Osteoblast (primary cell): ENCODE results near the gene ZCCHC24. TPM values are rescaled to one million over a fixed set of nuclear protein-coding genes. Genes with fewer than 3 reads are reported as not detected.

Source experiments
- DNase-seq: peaks from one replicate; pipeline ENCODE4 v3.0.0; 2011; ENCODE audit warnings: low spot score, mixed read lengths; ENCODE audit not compliant: insufficient read length; ENCODE audit errors: missing footprints
- H2AFZ ChIP-seq: 2 replicates; pipeline ENCODE4 v1.6.0; 2011; ENCODE audit warnings: mild to moderate bottlenecking, low read length
- H3K27ac ChIP-seq: 2 replicates; pipeline ENCODE4 v1.5.1; 2011; ENCODE audit warnings: mild to moderate bottlenecking, low read depth, low read length, moderate library complexity
- H3K27me3 ChIP-seq: 2 replicates; pipeline ENCODE4 v1.6.0; 2012; ENCODE audit warnings: mild to moderate bottlenecking, control low read depth, inconsistent platforms, low read length, moderate library complexity; ENCODE audit not compliant: insufficient read depth
- H3K36me3 ChIP-seq: 2 replicates; pipeline ENCODE4 v1.5.1; 2011; ENCODE audit warnings: mild to moderate bottlenecking, low read length, control low read depth, moderate library complexity; ENCODE audit not compliant: insufficient read depth
- H3K4me1 ChIP-seq: 2 replicates; pipeline ENCODE4 v1.5.1; 2011; ENCODE audit warnings: mild to moderate bottlenecking, low read length, control low read depth, moderate library complexity; ENCODE audit not compliant: insufficient read depth
- H3K4me2 ChIP-seq: 2 replicates; pipeline ENCODE4 v1.6.0; 2011; ENCODE audit warnings: mild to moderate bottlenecking, low read length; ENCODE audit not compliant: insufficient read depth
- H3K4me3 ChIP-seq: fragments of 200-600 bp; sonication (generic); 3 replicates; pipeline ENCODE4 v1.5.1; 2012; ENCODE audit warnings: mild to moderate bottlenecking, low read length, inconsistent platforms; ENCODE audit not compliant: insufficient read depth
- H3K79me2 ChIP-seq: 2 replicates; pipeline ENCODE4 v1.6.0; 2012; ENCODE audit warnings: mild to moderate bottlenecking, low read length, control low read depth, inconsistent platforms; ENCODE audit not compliant: insufficient read depth
- H3K9me3 ChIP-seq: 2 replicates; pipeline ENCODE4 v1.5.1; 2011; ENCODE audit warnings: low read depth, low read length, control low read depth
- H4K20me1 ChIP-seq: 2 replicates; pipeline ENCODE4 v1.6.0; 2012; ENCODE audit warnings: mild to moderate bottlenecking, low read length, control low read depth; ENCODE audit not compliant: insufficient read depth
- total RNA-seq: library from RNA; depleted of rRNA; stranded (reverse); fragments of >200 nt; gene quantifications from 2 replicates; pipeline ENCODE4 v1.2.3, GENCODE V29; 2012
- TF ChIP-seq, protein P1 (sequence below): IDR thresholded peaks from 2 replicates; pipeline ENCODE4 v1.5.1; 2011; ENCODE audit warnings: mild to moderate bottlenecking, low read depth, low read length, moderate library complexity; ENCODE audit errors: extremely low read depth

Gene ZCCHC24
- total RNA-seq, 1 donor: 48.5 TPM

DNA sequence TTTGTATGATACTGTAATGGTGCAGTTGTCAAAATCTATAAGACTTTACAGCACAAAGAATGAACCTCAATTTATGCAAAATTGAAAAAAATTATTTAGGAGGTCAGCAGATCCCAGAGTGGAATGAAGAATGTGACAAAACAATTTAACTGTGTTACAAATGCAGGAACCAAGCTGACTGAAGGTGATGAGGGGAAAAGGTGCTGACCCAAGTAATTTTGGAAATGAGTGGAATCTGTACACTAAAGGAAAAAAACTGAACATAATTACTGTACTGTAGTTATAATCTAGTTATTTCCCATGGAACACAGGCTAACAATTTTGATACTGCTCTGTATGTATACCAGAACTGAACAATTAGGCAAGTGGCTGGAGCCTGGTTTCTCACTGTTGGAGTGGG, 31.2 kb upstream of the ZCCHC24 start:
- H4K20me1 ChIP-seq: no peaks in the 10 kb centered on the region

DNA sequence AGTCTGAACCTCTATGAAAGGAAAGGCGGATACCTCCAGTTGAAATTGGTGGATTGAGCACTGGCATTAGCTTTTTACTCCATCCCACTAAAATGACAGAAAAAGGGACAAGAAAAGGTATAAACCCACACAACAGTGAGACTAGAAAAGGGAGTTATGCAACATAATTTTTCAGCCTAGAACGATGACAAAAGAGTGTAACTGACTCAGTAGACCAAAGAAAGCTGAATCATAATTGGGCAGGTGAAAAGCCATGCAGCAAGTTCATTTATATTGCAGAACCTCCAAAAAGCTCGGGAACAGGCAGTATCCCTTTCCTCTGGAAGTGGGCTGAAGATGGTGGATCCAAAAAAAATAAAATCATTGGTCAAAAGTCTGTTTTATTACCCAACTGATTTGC, 30.5 kb upstream of the ZCCHC24 start:
- no peaks in the 10 kb centered on the region for H3K9me3 ChIP-seq
- no peak overlapping the region for H3K4me2 ChIP-seq
- no peaks in the 10 kb centered on the region for H4K20me1 ChIP-seq
- TF ChIP-seq, protein P1, sequence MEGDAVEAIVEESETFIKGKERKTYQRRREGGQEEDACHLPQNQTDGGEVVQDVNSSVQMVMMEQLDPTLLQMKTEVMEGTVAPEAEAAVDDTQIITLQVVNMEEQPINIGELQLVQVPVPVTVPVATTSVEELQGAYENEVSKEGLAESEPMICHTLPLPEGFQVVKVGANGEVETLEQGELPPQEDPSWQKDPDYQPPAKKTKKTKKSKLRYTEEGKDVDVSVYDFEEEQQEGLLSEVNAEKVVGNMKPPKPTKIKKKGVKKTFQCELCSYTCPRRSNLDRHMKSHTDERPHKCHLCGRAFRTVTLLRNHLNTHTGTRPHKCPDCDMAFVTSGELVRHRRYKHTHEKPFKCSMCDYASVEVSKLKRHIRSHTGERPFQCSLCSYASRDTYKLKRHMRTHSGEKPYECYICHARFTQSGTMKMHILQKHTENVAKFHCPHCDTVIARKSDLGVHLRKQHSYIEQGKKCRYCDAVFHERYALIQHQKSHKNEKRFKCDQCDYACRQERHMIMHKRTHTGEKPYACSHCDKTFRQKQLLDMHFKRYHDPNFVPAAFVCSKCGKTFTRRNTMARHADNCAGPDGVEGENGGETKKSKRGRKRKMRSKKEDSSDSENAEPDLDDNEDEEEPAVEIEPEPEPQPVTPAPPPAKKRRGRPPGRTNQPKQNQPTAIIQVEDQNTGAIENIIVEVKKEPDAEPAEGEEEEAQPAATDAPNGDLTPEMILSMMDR: no peak
- H3K36me3 ChIP-seq: no peaks in the 10 kb centered on the region
- H3K4me1 ChIP-seq: no peaks in the 10 kb centered on the region
- H3K27me3 ChIP-seq: peaks cover 6% of the 10 kb centered on the region
- H3K79me2 ChIP-seq: no peaks in the 10 kb centered on the region
- DNase-seq: no peak
- no peak overlapping the region for H3K27ac ChIP-seq
- H2AFZ ChIP-seq: no peak overlapping the region
- H3K4me3 ChIP-seq: no peak overlapping the region

More for the DNA sequence above, 31.2 kb upstream of the ZCCHC24 start:
- no peaks in the 10 kb centered on the region for H3K79me2 ChIP-seq
- H3K4me3 ChIP-seq: no peak overlapping the region
- H3K9me3 ChIP-seq: no peaks in the 10 kb centered on the region
- no peak overlapping the region for H2AFZ ChIP-seq
- H3K27me3 ChIP-seq: peaks cover 6% of the 10 kb centered on the region
- no peaks in the 10 kb centered on the region for H3K36me3 ChIP-seq
- DNase-seq: no peak
- no peak overlapping the region for H3K4me2 ChIP-seq
- H3K27ac ChIP-seq: no peak overlapping the region
- no peaks in the 10 kb centered on the region for H3K4me1 ChIP-seq
- TF ChIP-seq, protein P1: no peak

DNA sequence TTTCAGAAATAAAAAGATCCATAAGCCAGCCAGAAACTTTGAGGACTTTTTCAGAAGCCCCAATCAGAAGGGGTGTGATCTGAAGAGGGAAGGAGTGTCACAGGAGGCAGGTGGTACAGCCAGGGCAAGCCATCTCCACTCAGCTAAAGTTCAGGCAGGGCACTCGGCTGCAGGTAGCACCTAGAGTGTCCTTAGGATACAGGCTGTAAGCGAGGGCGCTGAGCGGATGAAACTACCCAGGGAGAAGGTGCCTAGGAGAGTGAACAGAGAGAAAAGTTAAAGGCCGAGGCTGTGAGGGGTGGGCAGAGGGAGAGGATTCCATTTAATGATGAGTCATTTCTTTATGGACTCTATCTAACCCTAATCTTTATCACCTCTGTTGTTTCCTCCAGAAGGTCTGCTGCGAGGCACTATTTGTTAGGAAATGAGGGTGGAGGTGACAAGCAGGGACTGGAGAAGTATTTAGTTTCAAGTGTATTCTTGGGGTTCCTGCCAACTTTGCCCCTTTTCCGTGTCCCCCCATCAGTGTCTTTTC, 29.8 kb upstream of the ZCCHC24 start:
- Histone ChIP-seq H3K27ac (no peak overlapping the region), H3K27me3 (peaks cover 6% of the 10 kb centered on the region), H3K79me2 (no peaks in the 10 kb centered on the region), H4K20me1 (no peaks in the 10 kb centered on the region), H3K9me3 (no peaks in the 10 kb centered on the region), H3K36me3 (no peaks in the 10 kb centered on the region), H3K4me2 (no peak overlapping the region), H3K4me3 (no peak overlapping the region), H3K4me1 (no peaks in the 10 kb centered on the region), H2AFZ (no peak overlapping the region)
- no peak for DNase-seq
- TF ChIP-seq, protein P1: no peak

DNA sequence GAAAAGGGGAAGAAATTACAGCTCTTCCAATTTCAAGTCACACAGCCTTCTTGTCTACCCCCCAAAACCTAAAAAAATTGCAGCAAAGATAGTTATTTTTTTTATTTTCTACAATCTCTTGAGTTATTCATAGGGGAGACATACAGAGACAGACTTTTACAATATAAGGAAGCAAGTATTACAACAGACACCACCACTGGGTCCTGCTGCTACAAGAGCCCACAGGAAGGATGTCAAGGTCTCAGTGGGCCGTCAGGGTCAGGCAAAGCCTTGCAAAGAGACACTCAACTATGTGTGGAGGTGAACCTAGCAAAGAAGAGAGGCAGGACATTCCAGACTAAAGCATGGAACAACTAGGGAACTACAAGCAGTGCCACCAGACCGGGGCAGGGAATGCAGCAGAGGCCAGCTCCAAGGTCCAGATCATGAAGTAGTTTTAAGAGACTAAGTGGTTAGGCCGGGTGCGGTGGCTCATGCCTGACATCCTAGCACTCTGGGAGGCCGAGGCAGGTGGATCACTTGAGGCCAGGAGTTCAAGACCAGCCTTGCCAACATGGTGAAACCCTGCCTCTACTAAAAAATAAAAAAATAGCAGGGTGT, 28.2 kb upstream of the ZCCHC24 start:
- no peak for DNase-seq
- Histone ChIP-seq H2AFZ (no peak overlapping the region), H3K4me2 (no peak overlapping the region), H3K36me3 (no peaks in the 10 kb centered on the region), H3K4me3 (no peak overlapping the region), H3K9me3 (no peaks in the 10 kb centered on the region), H3K4me1 (no peaks in the 10 kb centered on the region), H4K20me1 (no peaks in the 10 kb centered on the region), H3K27ac (no peak overlapping the region), H3K79me2 (no peaks in the 10 kb centered on the region), H3K27me3 (peaks cover 6% of the 10 kb centered on the region)
- TF ChIP-seq, protein P1: no peak
